Right renal pelvis (tissue), 4 donors: Measurements from ENCODE around the gene PKN1. TPM values are rescaled to one million over a fixed set of nuclear protein-coding genes. Genes with fewer than 3 reads are reported as not detected.

Source experiments
- DNase-seq, 4 donors: peaks; one replicate each; pipeline ENCODE4 v3.0.0-alpha.2; 2013; ENCODE audit warnings: low read depth in 4 of 4, low spot score in 3 of 4, missing footprints in 1 of 4
- polyA plus RNA-seq, 4 donors: library from polyadenylated mRNA; unstranded; fragments of 120-200 nt; gene quantifications; one replicate each; pipeline ENCODE4 v1.2.1, GENCODE V29; 2013; ENCODE audit not compliant: insufficient read length in 4 of 4

PKN1 gene
- polyA plus RNA-seq, 4 donors = 81.0 to 109 (median 83.2) TPM

DNA sequence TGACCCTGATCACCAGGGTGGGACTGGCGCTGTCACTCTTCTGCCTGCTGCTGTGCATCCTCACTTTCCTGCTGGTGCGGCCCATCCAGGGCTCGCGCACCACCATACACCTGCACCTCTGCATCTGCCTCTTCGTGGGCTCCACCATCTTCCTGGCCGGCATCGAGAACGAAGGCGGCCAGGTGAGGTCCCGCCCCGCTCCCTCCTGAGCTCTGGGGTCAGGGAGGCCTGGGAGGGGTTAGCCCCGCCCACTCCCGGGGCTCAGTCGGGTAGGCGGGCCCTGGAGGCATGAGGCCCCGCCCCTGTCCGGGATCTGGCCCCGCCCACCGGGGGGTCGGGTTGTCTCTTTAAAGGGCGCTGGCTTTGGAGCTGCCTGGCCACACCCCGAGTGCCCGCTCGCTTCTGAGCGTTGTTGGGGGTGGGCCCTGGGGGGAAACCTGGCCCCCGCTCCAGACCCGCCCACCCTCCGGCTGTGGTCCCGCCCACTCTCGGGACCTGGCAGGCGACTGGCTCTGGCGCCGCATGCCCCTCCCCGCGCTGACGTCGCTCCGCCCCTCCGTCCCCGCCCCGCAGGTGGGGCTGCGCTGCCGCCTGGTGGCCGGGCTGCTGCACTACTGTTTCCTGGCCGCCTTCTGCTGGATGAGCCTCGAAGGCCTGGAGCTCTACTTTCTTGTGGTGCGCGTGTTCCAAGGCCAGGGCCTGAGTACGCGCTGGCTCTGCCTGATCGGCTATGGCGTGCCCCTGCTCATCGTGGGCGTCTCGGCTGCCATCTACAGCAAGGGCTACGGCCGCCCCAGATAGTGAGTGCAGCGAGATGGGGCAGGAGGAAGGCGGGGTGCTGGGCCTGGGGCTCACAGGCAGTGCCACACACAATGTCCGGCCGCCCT is 27.1 kb upstream of the PKN1 start:
- DNase-seq = peak; percentile 78 to 90 (median 82)

DNA sequence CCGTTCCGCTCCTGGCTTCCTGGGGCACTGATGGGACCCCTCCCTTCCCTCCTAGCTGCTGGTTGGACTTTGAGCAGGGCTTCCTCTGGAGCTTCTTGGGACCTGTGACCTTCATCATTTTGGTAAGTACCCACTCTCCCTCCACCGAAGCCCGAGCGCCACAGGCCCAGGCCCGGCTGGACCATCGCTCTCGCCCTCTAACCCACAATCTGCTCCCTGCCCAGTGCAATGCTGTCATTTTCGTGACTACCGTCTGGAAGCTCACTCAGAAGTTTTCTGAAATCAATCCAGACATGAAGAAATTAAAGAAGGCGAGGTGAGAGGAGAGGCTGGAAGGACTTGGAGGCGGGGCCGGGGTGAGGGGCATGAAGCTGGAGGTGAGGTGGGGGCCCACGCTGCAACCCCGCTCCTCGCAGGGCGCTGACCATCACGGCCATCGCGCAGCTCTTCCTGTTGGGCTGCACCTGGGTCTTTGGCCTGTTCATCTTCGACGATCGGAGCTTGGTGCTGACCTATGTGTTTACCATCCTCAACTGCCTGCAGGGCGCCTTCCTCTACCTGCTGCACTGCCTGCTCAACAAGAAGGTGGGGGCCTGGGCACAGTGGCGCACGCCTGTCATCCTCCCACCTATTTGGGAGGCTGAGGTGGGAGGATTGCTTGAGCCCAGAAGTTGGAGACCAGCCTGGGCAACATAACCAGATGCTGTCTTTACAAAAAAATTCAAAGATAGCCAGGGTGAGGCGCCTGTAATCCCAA is 26.3 kb upstream of the PKN1 start:
- no peak for DNase-seq

GRCh38 chr19:14407605-14408484 is 25.3 kb upstream of the PKN1 start:
- no peak for DNase-seq

DNA sequence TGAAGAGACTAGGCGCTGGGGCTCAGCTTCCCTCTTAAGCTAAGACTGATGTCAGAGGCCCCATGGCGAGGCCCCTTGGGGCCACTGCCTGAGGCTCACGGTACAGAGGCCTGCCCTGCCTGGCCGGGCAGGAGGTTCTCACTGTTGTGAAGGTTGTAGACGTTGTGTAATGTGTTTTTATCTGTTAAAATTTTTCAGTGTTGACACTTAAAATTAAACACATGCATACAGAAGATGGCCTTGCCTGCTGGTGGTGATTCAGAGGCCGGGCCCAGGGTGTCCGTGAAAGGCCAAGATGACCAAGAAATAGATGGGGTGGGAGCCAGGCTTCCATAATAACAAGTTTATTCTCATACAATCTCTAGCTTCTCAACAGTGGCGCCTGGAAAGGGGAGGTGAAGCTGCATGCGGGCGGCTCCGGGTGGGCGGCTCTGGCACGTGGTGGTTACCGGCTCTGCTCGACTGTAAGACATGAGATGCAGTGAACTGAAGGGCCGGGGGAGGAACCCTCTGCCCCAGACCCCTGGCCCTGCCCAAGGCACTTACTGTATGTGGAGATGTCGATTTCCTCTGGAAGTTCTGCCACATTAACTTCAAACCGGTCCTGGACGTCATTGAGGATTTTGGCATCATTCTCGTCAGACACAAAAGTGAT is 24.5 kb upstream of the PKN1 start:
- DNase-seq = no peak

- no peak for DNase-seq
Observed at GRCh38 chr19:14409146-14410023, 23.7 kb upstream of the PKN1 start.

DNA sequence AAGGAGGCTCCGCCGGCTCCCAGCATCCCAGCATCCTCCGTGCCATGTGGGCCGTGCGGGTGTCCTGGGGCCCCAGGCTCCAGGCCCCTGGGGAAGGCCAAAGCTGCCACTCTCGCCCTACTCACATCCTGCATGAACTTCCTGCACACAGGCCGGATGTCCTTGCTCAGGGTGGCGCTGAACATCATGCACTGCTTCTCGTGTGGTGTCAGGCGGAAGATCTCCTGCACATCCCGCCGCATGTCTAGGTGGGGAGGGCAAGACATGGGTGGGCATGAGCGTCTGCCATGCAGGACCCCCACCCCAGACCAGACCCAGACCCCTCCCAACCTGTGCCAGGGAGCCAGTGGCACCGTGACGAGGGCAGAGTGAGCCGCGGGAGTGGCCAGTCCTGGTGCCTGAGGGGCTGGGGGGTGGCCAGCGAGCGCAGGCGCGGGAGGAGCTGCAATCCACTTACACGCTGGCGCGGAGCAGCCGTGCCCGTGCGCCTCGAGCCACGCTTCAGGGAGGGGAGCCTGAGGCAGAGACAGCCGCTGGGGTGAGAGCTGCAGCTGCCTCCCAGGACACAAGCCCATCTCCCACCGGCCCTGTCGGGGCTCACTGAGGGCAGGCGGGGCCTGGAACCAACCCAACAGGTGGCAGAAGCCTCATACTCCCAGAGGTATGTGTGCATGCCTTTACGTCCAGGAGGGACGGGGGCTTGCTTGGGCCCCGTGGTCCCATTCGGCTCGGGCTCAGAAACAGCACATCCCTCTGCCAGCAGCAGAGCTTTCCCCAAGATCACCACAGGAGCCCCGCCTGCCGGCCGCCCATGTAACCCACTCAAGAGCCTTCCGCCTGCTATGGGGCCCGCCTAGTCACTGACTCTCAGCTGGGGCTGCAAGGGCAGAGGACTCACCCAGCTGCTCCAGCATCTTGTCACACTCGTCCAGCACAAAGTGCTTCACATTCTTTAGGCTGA is 22.7 kb upstream of the PKN1 start:
- DNase-seq = no peak

- DNase-seq = no peak
Observed at GRCh38 chr19:14411161-14411937, 21.8 kb upstream of the PKN1 start.

GRCh38 chr19:14411938-14412245 is 21.2 kb upstream of the PKN1 start:
- no peak for DNase-seq

DNA sequence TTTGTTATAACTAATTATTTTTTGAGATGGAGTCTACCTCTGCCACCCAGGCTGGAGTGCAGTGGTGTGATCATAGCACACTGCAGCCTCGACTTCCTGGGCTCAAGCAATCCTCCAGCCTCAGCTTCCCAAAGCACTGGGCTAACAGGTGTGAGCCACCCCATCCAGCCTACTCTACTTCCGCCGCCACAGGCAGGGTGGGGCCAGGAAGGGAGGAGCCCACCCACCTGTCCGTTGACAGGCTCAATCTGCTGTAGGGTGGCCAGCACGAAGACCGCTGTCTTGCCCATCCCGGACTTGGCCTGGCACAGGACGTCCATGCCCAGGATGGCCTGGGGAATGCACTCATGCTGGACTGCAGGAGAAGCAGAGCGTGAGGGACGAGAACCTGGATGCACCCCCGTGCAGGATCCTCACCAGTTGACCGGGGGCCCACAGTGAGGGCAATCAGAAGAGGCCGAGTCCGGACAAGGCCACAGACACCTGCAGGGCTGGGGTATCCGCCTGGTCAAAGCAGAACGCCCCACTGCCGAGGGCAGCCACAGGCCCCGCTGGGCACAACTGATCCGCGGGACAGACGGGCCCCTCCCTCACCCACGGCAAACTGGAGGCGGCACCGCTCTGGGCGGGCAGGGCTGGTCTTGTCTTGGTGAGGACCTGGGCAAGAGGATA is 20.6 kb upstream of the PKN1 start:
- DNase-seq = no peak

GRCh38 chr19:14412996-14413692 is 20.0 kb upstream of the PKN1 start:
- no peak for DNase-seq

DNA sequence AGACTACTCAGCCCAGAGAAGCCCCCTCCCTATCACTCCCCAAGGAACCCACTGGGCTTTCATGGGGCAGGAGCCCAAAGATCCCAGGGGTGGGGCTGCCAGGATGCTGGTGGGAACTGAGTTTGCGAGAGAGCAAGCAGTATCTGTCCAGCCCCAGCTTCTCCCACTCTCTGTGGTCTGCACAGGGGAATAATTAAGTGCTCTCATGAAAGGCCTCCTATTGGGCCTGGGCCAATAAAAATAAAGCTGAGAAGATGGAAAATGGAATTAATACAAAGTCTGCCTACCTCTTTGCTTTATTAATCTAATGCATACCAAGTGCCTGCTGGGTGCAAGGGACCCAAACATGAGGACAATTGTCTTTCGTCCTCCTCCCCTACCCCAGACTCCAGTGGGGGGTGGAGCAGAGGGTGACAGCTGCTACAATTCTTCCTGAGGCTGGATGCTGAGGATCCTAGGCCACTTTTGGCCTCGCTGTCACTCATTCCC is 19.4 kb upstream of the PKN1 start:
- DNase-seq = no peak

GRCh38 chr19:14414926-14415690 is 18.0 kb upstream of the PKN1 start:
- no peak for DNase-seq

GRCh38 chr19:14416817-14417231 is 16.3 kb upstream of the PKN1 start:
- DNase-seq = no peak

DNA sequence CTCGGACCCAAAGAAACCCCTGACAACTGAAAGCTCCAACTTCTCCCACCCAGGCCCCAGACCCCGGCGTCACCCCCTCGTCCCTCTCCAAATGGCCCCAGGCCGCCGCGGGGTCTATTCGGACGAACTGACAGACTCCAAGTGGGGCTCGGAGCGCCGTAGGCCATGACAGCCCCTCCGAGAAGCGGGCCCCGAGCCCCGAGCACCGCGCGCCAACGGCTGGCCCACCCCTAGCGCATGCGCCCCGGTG is 14.3 kb upstream of the PKN1 start:
- DNase-seq = no peak

- DNase-seq = peak; percentile 89 to 99 (median 98)
Observed at GRCh38 chr19:14419106-14419813, 13.8 kb upstream of the PKN1 start, which contains the start of gene DDX39A. Gene DDX39A, minus strand, starts transcription at chr19:14419341. Its CDS starts 6,121 bp downstream, at chr19:14413220.
